Measurements from ENCODE around the gene TMEM222. TPM values are rescaled to one million over a fixed set of nuclear protein-coding genes. Genes with fewer than 3 reads are reported as not detected.

The TMEM222 gene
- total RNA-seq, 1 experiment from 2014 or later, result 28.7 TPM

DNA sequence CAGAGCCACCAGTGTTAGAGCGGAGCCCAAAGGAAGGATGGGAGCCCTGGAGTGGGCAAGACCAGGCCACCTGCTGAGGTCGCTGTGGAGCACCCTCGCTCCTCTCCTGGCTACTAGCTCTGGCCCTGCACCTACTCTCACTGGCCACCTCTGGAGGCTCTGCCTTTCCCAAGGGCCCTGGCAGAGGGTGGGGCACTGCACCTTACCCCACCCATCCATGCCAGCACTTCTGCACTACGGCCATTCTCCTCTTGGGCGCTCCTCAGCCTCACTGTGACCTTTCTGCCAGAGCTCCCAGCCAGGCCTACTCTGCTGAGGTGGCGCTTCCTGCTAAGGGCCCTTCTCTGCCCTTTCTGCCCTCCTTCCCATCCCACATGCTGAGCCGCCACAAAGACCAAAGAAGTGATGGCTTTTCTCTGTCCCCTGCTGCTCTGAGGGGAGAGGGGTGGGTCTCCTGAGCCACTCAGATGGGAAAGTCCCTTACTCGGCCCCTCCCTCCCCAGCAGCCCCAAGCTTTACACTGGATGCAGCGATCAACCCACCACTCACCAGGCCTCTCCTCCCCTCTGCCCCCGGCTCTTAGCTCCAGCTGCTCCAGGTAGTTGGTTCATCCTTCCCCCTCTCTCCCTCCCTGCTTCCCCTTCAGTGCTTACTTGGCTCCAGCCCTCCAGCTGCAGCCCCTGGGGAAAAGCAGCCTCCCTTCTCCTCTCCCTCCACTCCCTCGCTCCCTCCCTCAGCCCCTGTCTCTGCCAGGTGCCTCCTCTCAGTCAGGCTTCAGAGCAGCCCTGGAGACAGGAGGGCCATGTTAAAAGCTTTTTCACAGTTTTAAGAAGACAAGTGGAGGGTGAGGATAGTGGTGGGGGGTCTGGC is 14.8 kb upstream of the TMEM222 start:
- peak; percentile 85 for ATAC-seq
- Mint-ChIP-seq H3K27me3 (ENCODE audit: low read depth) (peaks cover 4% of the 10 kb centered on the region), H3K4me3 (peak overlapping the region; percentile 50), H3K9me3 (no peaks in the 10 kb centered on the region), H3K4me1 (peaks cover 25% of the 10 kb centered on the region), H3K36me3 (peaks cover under 1% of the 10 kb centered on the region), H3K27ac (peak overlapping the region; percentile 79)
- TF ChIP-seq CREB1 (CRISPR knock-in tag; IDR thresholded peaks at IDR 0.05) (no peak), SP1 (CRISPR knock-in tag; conservative IDR thresholded peaks at IDR 0.05) (peak; percentile 46; the same call in 1 of the 2 replicates), ZNF423 (CRISPR knock-in tag; IDR thresholded peaks at IDR 0.05) (peak; percentile 71), KAT7 (CRISPR knock-in tag; IDR thresholded peaks at IDR 0.05; ENCODE audit: borderline replicate concordance) (0 out of 2 replicates have a peak, but pooled peaks have one; percentile 52)
- TF ChIP-seq, protein P1, sequence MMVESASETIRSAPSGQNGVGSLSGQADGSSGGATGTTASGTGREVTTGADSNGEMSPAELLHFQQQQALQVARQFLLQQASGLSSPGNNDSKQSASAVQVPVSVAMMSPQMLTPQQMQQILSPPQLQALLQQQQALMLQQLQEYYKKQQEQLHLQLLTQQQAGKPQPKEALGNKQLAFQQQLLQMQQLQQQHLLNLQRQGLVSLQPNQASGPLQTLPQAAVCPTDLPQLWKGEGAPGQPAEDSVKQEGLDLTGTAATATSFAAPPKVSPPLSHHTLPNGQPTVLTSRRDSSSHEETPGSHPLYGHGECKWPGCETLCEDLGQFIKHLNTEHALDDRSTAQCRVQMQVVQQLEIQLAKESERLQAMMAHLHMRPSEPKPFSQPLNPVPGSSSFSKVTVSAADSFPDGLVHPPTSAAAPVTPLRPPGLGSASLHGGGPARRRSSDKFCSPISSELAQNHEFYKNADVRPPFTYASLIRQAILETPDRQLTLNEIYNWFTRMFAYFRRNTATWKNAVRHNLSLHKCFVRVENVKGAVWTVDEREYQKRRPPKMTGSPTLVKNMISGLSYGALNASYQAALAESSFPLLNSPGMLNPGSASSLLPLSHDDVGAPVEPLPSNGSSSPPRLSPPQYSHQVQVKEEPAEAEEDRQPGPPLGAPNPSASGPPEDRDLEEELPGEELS (CRISPR knock-in tag; IDR thresholded peaks at IDR 0.05), result no peak
- TF ChIP-seq, protein P2, sequence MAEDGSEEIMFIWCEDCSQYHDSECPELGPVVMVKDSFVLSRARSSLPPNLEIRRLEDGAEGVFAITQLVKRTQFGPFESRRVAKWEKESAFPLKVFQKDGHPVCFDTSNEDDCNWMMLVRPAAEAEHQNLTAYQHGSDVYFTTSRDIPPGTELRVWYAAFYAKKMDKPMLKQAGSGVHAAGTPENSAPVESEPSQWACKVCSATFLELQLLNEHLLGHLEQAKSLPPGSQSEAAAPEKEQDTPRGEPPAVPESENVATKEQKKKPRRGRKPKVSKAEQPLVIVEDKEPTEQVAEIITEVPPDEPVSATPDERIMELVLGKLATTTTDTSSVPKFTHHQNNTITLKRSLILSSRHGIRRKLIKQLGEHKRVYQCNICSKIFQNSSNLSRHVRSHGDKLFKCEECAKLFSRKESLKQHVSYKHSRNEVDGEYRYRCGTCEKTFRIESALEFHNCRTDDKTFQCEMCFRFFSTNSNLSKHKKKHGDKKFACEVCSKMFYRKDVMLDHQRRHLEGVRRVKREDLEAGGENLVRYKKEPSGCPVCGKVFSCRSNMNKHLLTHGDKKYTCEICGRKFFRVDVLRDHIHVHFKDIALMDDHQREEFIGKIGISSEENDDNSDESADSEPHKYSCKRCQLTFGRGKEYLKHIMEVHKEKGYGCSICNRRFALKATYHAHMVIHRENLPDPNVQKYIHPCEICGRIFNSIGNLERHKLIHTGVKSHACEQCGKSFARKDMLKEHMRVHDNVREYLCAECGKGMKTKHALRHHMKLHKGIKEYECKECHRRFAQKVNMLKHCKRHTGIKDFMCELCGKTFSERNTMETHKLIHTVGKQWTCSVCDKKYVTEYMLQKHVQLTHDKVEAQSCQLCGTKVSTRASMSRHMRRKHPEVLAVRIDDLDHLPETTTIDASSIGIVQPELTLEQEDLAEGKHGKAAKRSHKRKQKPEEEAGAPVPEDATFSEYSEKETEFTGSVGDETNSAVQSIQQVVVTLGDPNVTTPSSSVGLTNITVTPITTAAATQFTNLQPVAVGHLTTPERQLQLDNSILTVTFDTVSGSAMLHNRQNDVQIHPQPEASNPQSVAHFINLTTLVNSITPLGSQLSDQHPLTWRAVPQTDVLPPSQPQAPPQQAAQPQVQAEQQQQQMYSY (CRISPR knock-in tag; IDR thresholded peaks at IDR 0.05), result 0 out of 2 replicates have a peak, but pooled peaks have one; percentile 40
- TF ChIP-seq, protein P3, sequence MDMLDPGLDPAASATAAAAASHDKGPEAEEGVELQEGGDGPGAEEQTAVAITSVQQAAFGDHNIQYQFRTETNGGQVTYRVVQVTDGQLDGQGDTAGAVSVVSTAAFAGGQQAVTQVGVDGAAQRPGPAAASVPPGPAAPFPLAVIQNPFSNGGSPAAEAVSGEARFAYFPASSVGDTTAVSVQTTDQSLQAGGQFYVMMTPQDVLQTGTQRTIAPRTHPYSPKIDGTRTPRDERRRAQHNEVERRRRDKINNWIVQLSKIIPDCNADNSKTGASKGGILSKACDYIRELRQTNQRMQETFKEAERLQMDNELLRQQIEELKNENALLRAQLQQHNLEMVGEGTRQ (CRISPR knock-in tag; IDR thresholded peaks at IDR 0.05), result 0 out of 2 replicates have a peak, but pooled peaks have one; percentile 16
- peak; percentile 67 for DNase-seq (ENCODE audit: low spot score)
- ChIA-PET CTCF (interaction anchor here (0.6 to 9.3 kb wide), 44 partner anchors 8 to 362 kb away, joined by 3 to 124 read pairs (median 6); partner anchors contain the start of genes CD164L2, KDF1, MAP3K6 and SYTL1), POLR2A (interaction anchor here (0.5 to 2.6 kb wide), 10 partner anchors 11 to 1362 kb away, joined by 3 to 21 read pairs (median 3); partner anchors contain the start of genes AHDC1, CD164L2, MAP3K6 and SYTL1)

DNA sequence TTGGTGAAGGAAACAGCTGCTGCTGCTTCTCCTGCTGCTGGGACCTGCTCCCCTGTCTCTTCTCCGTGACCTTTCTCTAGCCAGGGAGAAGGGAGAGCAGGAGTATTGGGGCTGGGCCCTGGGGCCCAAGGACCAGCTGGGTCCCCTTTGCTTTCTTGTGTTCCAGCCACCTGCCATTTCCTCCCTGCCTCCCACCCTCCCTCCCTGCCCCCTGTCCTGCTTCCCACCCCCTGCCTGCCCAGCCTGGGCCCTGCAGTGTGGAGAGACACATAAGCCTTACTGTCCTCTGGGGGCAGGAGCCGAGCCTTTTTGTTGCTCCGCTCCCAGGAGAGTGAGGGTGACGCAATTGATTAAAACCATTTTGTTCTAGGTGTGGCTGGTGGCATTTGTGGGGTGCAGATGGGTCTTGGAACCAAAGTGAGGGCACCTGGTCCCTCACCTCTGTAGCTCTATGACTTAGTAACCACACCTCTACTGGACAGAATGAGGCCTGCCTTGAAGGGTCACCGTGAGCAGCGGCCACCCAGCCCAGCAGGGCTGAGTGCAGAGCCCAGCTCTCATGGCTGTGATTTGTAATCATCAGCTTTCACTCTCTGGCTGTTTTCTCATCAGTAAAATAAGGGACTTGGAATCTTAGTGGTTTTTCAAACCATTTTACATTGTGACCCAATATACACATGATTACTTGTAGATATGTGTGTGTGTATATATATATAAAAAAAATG is 13.9 kb upstream of the TMEM222 start:
- H3K4me3 Mint-ChIP-seq, result 0 out of 2 replicates have a peak overlapping the region, but pooled peaks have one; percentile 50
- H3K9me3 Mint-ChIP-seq, result no peaks in the 10 kb centered on the region
- H3K27ac Mint-ChIP-seq, result no peak overlapping the region; the same call in 1 of the 2 replicates
- no peaks in the 10 kb centered on the region for H3K36me3 Mint-ChIP-seq
- ChIA-PET CTCF (interaction anchor here (0.8 to 9.3 kb wide), 33 partner anchors 9 to 361 kb away, joined by 3 to 124 read pairs (median 9); partner anchors contain the start of genes CD164L2, KDF1, MAP3K6 and SYTL1), POLR2A (interaction anchor here (0.6 to 2.6 kb wide), 7 partner anchors 34 to 1361 kb away, joined by 3 to 21 read pairs (median 5); partner anchors contain the start of genes CD164L2, MAP3K6 and SYTL1)
- DNase-seq (ENCODE audit: low spot score), result no peak
- H3K27me3 Mint-ChIP-seq (ENCODE audit: low read depth), result peaks cover 7% of the 10 kb centered on the region
- peak; percentile 20 for ATAC-seq
- H3K4me1 Mint-ChIP-seq, result peaks cover 23% of the 10 kb centered on the region
- TF ChIP-seq ZNF263 (CRISPR knock-in tag; IDR thresholded peaks at IDR 0.05; ENCODE audit: low read depth), result no peak
- TF ChIP-seq, protein P4, sequence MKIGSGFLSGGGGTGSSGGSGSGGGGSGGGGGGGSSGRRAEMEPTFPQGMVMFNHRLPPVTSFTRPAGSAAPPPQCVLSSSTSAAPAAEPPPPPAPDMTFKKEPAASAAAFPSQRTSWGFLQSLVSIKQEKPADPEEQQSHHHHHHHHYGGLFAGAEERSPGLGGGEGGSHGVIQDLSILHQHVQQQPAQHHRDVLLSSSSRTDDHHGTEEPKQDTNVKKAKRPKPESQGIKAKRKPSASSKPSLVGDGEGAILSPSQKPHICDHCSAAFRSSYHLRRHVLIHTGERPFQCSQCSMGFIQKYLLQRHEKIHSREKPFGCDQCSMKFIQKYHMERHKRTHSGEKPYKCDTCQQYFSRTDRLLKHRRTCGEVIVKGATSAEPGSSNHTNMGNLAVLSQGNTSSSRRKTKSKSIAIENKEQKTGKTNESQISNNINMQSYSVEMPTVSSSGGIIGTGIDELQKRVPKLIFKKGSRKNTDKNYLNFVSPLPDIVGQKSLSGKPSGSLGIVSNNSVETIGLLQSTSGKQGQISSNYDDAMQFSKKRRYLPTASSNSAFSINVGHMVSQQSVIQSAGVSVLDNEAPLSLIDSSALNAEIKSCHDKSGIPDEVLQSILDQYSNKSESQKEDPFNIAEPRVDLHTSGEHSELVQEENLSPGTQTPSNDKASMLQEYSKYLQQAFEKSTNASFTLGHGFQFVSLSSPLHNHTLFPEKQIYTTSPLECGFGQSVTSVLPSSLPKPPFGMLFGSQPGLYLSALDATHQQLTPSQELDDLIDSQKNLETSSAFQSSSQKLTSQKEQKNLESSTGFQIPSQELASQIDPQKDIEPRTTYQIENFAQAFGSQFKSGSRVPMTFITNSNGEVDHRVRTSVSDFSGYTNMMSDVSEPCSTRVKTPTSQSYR (CRISPR knock-in tag; IDR thresholded peaks at IDR 0.05), result no peak
- no peak for TF ChIP-seq PRRX2 (CRISPR knock-in tag; IDR thresholded peaks at IDR 0.05)
- TF ChIP-seq CBFB (CRISPR knock-in tag; IDR thresholded peaks at IDR 0.05; ENCODE audit: low read depth), result no peak
- TF ChIP-seq, protein P5, sequence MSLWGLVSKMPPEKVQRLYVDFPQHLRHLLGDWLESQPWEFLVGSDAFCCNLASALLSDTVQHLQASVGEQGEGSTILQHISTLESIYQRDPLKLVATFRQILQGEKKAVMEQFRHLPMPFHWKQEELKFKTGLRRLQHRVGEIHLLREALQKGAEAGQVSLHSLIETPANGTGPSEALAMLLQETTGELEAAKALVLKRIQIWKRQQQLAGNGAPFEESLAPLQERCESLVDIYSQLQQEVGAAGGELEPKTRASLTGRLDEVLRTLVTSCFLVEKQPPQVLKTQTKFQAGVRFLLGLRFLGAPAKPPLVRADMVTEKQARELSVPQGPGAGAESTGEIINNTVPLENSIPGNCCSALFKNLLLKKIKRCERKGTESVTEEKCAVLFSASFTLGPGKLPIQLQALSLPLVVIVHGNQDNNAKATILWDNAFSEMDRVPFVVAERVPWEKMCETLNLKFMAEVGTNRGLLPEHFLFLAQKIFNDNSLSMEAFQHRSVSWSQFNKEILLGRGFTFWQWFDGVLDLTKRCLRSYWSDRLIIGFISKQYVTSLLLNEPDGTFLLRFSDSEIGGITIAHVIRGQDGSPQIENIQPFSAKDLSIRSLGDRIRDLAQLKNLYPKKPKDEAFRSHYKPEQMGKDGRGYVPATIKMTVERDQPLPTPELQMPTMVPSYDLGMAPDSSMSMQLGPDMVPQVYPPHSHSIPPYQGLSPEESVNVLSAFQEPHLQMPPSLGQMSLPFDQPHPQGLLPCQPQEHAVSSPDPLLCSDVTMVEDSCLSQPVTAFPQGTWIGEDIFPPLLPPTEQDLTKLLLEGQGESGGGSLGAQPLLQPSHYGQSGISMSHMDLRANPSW (CRISPR knock-in tag; conservative IDR thresholded peaks at IDR 0.05; ENCODE audit: low read depth), result no peak
- no peak for TF ChIP-seq ZBTB21 (CRISPR knock-in tag; IDR thresholded peaks at IDR 0.05; ENCODE audit: borderline replicate concordance)
- TF ChIP-seq, protein P2 (CRISPR knock-in tag; IDR thresholded peaks at IDR 0.05), result no peak
- no peak for TF ChIP-seq HMGA2 (CRISPR knock-in tag; IDR thresholded peaks at IDR 0.05)
